Measurements from ENCODE around the gene ROBO1. TPM values are rescaled to one million over a fixed set of nuclear protein-coding genes. Genes with fewer than 3 reads are reported as not detected.

The ROBO1 gene
- total and polyA plus RNA-seq, 2 donors from 2014 or later, result 2.1 to 22.1 TPM

DNA sequence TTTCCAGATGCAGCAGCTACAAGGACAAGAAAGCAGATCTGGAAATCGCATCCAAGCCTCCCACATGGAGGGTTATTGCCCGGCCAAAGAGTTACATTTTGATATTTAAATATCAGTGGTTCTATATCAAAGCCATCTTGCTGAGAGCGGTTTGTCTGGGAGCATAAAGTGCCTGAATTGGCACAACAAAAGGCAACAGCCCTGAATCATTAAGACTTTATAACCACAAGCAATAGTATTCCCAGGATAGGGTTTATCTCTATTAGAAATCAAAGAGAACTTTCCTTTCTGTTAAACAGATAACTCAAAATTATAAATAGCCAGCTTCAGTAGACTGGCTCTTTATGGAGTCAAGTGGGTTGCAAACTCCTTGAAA lies 564.7 kb downstream of the ROBO1 start:
- FAIRE-seq (no peak), DNase-seq (no peak)
- Histone ChIP-seq H3K36me3 (ENCODE audit: control insufficient read depth in 2 of 3, insufficient read depth in 3 of 3, low read length in 3 of 3) (no peaks in the 10 kb centered on the region), H3K4me1 (ENCODE audit: control insufficient read depth in 2 of 3, insufficient read depth in 2 of 3, low read depth in 1 of 3, low read length in 3 of 3) (no peaks in the 10 kb centered on the region), H3K9me3 (ENCODE audit: control insufficient read depth in 2 of 3, insufficient read depth in 1 of 3, low read length in 3 of 3) (no peaks in the 10 kb centered on the region), H3K4me3 (ENCODE audit: low read length in 3 of 3) (no peak overlapping the region), H3K9ac (ENCODE audit: low read length in 3 of 3) (no peak overlapping the region), H3K27me3 (ENCODE audit: control insufficient read depth, insufficient read depth, low read length) (no peaks in the 10 kb centered on the region), H3K27ac (ENCODE audit: low read depth in 2 of 2, low read length in 2 of 2) (no peak overlapping the region)
- intact Hi-C loops (cut with DNase I), result no loop called here
- TF ChIP-seq, protein P1, sequence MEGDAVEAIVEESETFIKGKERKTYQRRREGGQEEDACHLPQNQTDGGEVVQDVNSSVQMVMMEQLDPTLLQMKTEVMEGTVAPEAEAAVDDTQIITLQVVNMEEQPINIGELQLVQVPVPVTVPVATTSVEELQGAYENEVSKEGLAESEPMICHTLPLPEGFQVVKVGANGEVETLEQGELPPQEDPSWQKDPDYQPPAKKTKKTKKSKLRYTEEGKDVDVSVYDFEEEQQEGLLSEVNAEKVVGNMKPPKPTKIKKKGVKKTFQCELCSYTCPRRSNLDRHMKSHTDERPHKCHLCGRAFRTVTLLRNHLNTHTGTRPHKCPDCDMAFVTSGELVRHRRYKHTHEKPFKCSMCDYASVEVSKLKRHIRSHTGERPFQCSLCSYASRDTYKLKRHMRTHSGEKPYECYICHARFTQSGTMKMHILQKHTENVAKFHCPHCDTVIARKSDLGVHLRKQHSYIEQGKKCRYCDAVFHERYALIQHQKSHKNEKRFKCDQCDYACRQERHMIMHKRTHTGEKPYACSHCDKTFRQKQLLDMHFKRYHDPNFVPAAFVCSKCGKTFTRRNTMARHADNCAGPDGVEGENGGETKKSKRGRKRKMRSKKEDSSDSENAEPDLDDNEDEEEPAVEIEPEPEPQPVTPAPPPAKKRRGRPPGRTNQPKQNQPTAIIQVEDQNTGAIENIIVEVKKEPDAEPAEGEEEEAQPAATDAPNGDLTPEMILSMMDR (IDR thresholded peaks at IDR 0.05; ENCODE audit: borderline replicate concordance, extremely low read depth, insufficient read depth), result no peak

- FAIRE-seq (no peak), DNase-seq (peak in 1 of 5 donors; percentile 10)
- H3K27me3 ChIP-seq (ENCODE audit: control insufficient read depth, insufficient read depth, low read length), result no peaks in the 10 kb centered on the region
- no peaks in the 10 kb centered on the region for H3K36me3 ChIP-seq (ENCODE audit: control insufficient read depth in 2 of 3, insufficient read depth in 3 of 3, low read length in 3 of 3)
- no peak overlapping the region for H3K9ac ChIP-seq (ENCODE audit: low read length in 3 of 3)
- H3K4me3 ChIP-seq (ENCODE audit: low read length in 3 of 3), result no peak overlapping the region
- H3K9me3 ChIP-seq (ENCODE audit: control insufficient read depth in 2 of 3, insufficient read depth in 1 of 3, low read length in 3 of 3), result no peaks in the 10 kb centered on the region
- H3K27ac ChIP-seq (ENCODE audit: low read depth in 2 of 2, low read length in 2 of 2), result no peak overlapping the region
- H3K4me1 ChIP-seq (ENCODE audit: control insufficient read depth in 2 of 3, insufficient read depth in 2 of 3, low read depth in 1 of 3, low read length in 3 of 3), result no peaks in the 10 kb centered on the region
- intact Hi-C loops (cut with DNase I), result no loop called here
- TF ChIP-seq, protein P1 (IDR thresholded peaks at IDR 0.05; ENCODE audit: borderline replicate concordance, extremely low read depth, insufficient read depth), result no peak
Measured at GRCh38 chr3:79202471-79203143, 565.2 kb downstream of the ROBO1 start.

- no peak overlapping the region for H3K9ac ChIP-seq (ENCODE audit: low read length in 3 of 3)
- no peak overlapping the region for H3K27ac ChIP-seq (ENCODE audit: low read depth in 2 of 2, low read length in 2 of 2)
- FAIRE-seq, result no peak
- no peak for DNase-seq
- no peaks in the 10 kb centered on the region for H3K27me3 ChIP-seq (ENCODE audit: control insufficient read depth, insufficient read depth, low read length)
- H3K4me3 ChIP-seq (ENCODE audit: low read length in 3 of 3), result no peak overlapping the region
- TF ChIP-seq, protein P1 (IDR thresholded peaks at IDR 0.05; ENCODE audit: borderline replicate concordance, extremely low read depth, insufficient read depth), result no peak
- intact Hi-C loops (cut with DNase I), result no loop called here
- H3K4me1 ChIP-seq (ENCODE audit: control insufficient read depth in 2 of 3, insufficient read depth in 2 of 3, low read depth in 1 of 3, low read length in 3 of 3), result no peaks in the 10 kb centered on the region
- H3K9me3 ChIP-seq (ENCODE audit: control insufficient read depth in 2 of 3, insufficient read depth in 1 of 3, low read length in 3 of 3), result no peaks in the 10 kb centered on the region
- no peaks in the 10 kb centered on the region for H3K36me3 ChIP-seq (ENCODE audit: control insufficient read depth in 2 of 3, insufficient read depth in 3 of 3, low read length in 3 of 3)
Measured at GRCh38 chr3:79200456-79200855, 567.3 kb downstream of the ROBO1 start.

DNA sequence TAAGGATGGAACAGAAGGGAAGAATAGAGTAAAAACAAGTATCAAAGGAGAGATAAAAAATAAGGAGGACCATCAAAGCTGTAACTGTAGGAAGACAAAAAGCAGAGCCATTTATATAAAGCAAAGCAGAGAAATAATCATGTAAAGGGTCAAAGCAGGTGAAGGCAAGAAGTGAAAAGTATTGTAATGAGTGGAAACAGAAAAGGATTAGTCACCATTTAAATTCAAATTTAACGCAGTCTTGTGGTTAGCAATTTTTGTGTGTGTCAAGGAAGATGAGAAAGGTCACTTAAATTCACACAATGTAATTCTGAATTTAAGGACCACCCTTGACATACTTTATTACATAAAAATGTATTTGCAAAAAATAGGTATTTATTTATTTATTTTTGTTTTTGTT lies 567.8 kb downstream of the ROBO1 start:
- Histone ChIP-seq H3K27me3 (ENCODE audit: control insufficient read depth, insufficient read depth, low read length) (no peaks in the 10 kb centered on the region), H3K36me3 (ENCODE audit: control insufficient read depth in 2 of 3, insufficient read depth in 3 of 3, low read length in 3 of 3) (no peaks in the 10 kb centered on the region), H3K27ac (ENCODE audit: low read depth in 2 of 2, low read length in 2 of 2) (no peak overlapping the region), H3K4me1 (ENCODE audit: control insufficient read depth in 2 of 3, insufficient read depth in 2 of 3, low read depth in 1 of 3, low read length in 3 of 3) (no peaks in the 10 kb centered on the region), H3K9ac (ENCODE audit: low read length in 3 of 3) (no peak overlapping the region), H3K9me3 (ENCODE audit: control insufficient read depth in 2 of 3, insufficient read depth in 1 of 3, low read length in 3 of 3) (no peaks in the 10 kb centered on the region), H3K4me3 (ENCODE audit: low read length in 3 of 3) (no peak overlapping the region)
- no peak for DNase-seq
- TF ChIP-seq, protein P1 (IDR thresholded peaks at IDR 0.05; ENCODE audit: borderline replicate concordance, extremely low read depth, insufficient read depth), result no peak
- no peak for FAIRE-seq
- intact Hi-C loops (cut with DNase I), result no loop called here

Measured in kidney (tissue), 14 donors.